GM23248 (cell line): Measurements from ENCODE around the gene SH3GL3. TPM values are rescaled to one million over a fixed set of nuclear protein-coding genes. Genes with fewer than 3 reads are reported as not detected.

Experiments used
- DNase-seq: peaks from one replicate; pipeline ENCODE4 v3.0.0-alpha.2; 2015
- H2AFZ ChIP-seq: fragments of 200-600 bp; sonication (generic); 2 replicates; pipeline ENCODE4 v1.6.1; 2016; ENCODE audit warnings: antibody characterized with exemption
- H3F3A ChIP-seq: fragments of 200-600 bp; sonication (generic); 2 replicates; pipeline ENCODE4 v1.6.1; 2016; ENCODE audit warnings: mild to moderate bottlenecking, antibody characterized with exemption, mixed run types; ENCODE audit not compliant: insufficient read depth
- H3K27ac ChIP-seq: fragments of 200-600 bp; sonication (generic); 2 replicates; pipeline ENCODE4 v1.5.1; 2016; ENCODE audit warnings: mild to moderate bottlenecking
- H3K27me3 ChIP-seq: fragments of 200-600 bp; sonication (generic); replicated peaks from 2 replicates; pipeline ENCODE4 v1.6.1; 2016; ENCODE audit warnings: mild to moderate bottlenecking; ENCODE audit not compliant: insufficient read depth
- H3K36me3 ChIP-seq: fragments of 200-600 bp; sonication (generic); 2 replicates; pipeline ENCODE4 v1.6.1; 2016; ENCODE audit warnings: low read depth, mild to moderate bottlenecking
- H3K4me1 ChIP-seq: fragments of 200-600 bp; sonication (generic); 2 replicates; pipeline ENCODE4 v1.6.1; 2016; ENCODE audit warnings: mild to moderate bottlenecking; ENCODE audit not compliant: insufficient read depth
- H3K4me2 ChIP-seq: fragments of 200-600 bp; sonication (generic); one replicate; pipeline ENCODE4 v1.6.1; 2016; ENCODE audit warnings: mild to moderate bottlenecking; ENCODE audit not compliant: unreplicated experiment
- H3K4me3 ChIP-seq: fragments of 200-600 bp; sonication (generic); 2 replicates; pipeline ENCODE4 v1.5.1; 2016; ENCODE audit warnings: mild to moderate bottlenecking
- H3K79me2 ChIP-seq: fragments of 200-600 bp; sonication (generic); 2 replicates; pipeline ENCODE4 v1.6.1; 2016; ENCODE audit warnings: mild to moderate bottlenecking; ENCODE audit not compliant: insufficient read depth
- H3K9ac ChIP-seq: fragments of 200-600 bp; sonication (generic); 2 replicates; pipeline ENCODE4 v1.6.1; 2016; ENCODE audit warnings: mild to moderate bottlenecking
- H3K9me2 ChIP-seq: fragments of 200-600 bp; sonication (generic); 2 replicates; pipeline ENCODE4 v1.6.1; 2016; ENCODE audit warnings: mixed run types, mild to moderate bottlenecking, moderate library complexity; ENCODE audit not compliant: insufficient read depth
- H3K9me3 ChIP-seq: fragments of 200-600 bp; sonication (generic); one replicate; pipeline ENCODE4 v1.6.1; 2017; ENCODE audit warnings: low read depth
- H4K20me1 ChIP-seq: fragments of 200-600 bp; sonication (generic); 2 replicates; pipeline ENCODE4 v1.6.0; 2016; ENCODE audit not compliant: insufficient read depth
- EZH2 ChIP-seq: fragments of 200-600 bp; sonication (generic); IDR thresholded peaks from 2 replicates; pipeline ENCODE4 v1.6.1; 2018; ENCODE audit warnings: antibody characterized with exemption, mild to moderate bottlenecking; ENCODE audit not compliant: insufficient read depth, poor library complexity, severe bottlenecking
- EZH2phosphoT487 ChIP-seq: fragments of 200-600 bp; sonication (generic); IDR thresholded peaks from 2 replicates; pipeline ENCODE4 v1.6.1; 2018; ENCODE audit warnings: antibody characterized with exemption, moderate library complexity, mild to moderate bottlenecking, low read depth; ENCODE audit not compliant: insufficient read depth
- WGBS, 2 experiments: methylation state at CpG; one replicate each; pipeline ENCODE4 v1.1.6; 2015 to 2017; ENCODE audit warnings: low lambda C conversion rate in 2 of 2, low coverage in 1 of 2; ENCODE audit errors: missing lambda C conversion rate in 2 of 2; 5-methylcytosine and 5-hydroxymethylcytosine counted together
- in situ Hi-C: fragments of 300-500 bp; cut with MboI; formaldehyde crosslinking; loops from 2 replicates; pipeline ENCODE4 v1.15.0; 2020
- polyA plus RNA-seq: library from polyadenylated mRNA; unstranded; fragments of >200 nt; fragmentation: Nextera tagmentation; extraction: Ambion mirVana; gene quantifications from 2 replicates; pipeline ENCODE4 v1.2.1, GENCODE V29; 2016
- total RNA-seq: library from RNA; depleted of rRNA; stranded (reverse); fragments of >200 nt; shearing (Covaris generic); gene quantifications from 2 replicates; pipeline ENCODE4 v1.2.3, GENCODE V29; 2014

SH3GL3 gene
- total and polyA plus RNA-seq, 2 experiments from 2014 or later, result 0.28 TPM; not detected in 1

- Histone ChIP-seq H3K27ac (no peak overlapping the region), H3K4me1 (no peaks in the 10 kb centered on the region), H3K4me3 (no peak overlapping the region), H3K9me3 (no peaks in the 10 kb centered on the region), H3K79me2 (no peaks in the 10 kb centered on the region), H3K4me2 (no peak overlapping the region), H3K36me3 (no peaks in the 10 kb centered on the region), H2AFZ (no peak overlapping the region), H3K9me2 (no peaks in the 10 kb centered on the region), H3K27me3 (0 out of 2 replicates have a peak, but pooled peaks cover 3% of the 10 kb centered on the region), H3K9ac (no peak overlapping the region), H3F3A (no peaks in the 10 kb centered on the region), H4K20me1 (no peaks in the 10 kb centered on the region)
- no peak for DNase-seq
- TF ChIP-seq EZH2 (no peak), EZH2phosphoT487 (no peak)
- in situ Hi-C loops, result no loop called here
- 15 to 17% methylated on average over 2 of the region's 2 CpGs for WGBS, 2 experiments
Observed at GRCh38 chr15:83537606-83538005, 90.5 kb downstream of the SH3GL3 start.

GRCh38 chr15:83538682-83539081 is 91.5 kb downstream of the SH3GL3 start:
- H2AFZ ChIP-seq, result no peak overlapping the region
- H3K9me3 ChIP-seq, result no peaks in the 10 kb centered on the region
- H3K9ac ChIP-seq, result no peak overlapping the region
- DNase-seq, result no peak
- H4K20me1 ChIP-seq, result no peaks in the 10 kb centered on the region
- no peaks in the 10 kb centered on the region for H3F3A ChIP-seq
- H3K4me2 ChIP-seq, result no peak overlapping the region
- H3K4me1 ChIP-seq, result no peaks in the 10 kb centered on the region
- no peaks in the 10 kb centered on the region for H3K79me2 ChIP-seq
- TF ChIP-seq EZH2phosphoT487 (no peak), EZH2 (no peak)
- H3K27me3 ChIP-seq, result 0 out of 2 replicates have a peak, but pooled peaks cover 3% of the 10 kb centered on the region
- H3K27ac ChIP-seq, result no peak overlapping the region
- H3K4me3 ChIP-seq, result no peak overlapping the region
- no peaks in the 10 kb centered on the region for H3K36me3 ChIP-seq
- H3K9me2 ChIP-seq, result no peaks in the 10 kb centered on the region
- in situ Hi-C loops, result no loop called here

- Histone ChIP-seq H3K4me1 (no peaks in the 10 kb centered on the region), H3K4me2 (no peak overlapping the region), H3K9ac (no peak overlapping the region), H4K20me1 (no peaks in the 10 kb centered on the region), H2AFZ (no peak overlapping the region), H3K4me3 (no peak overlapping the region), H3F3A (no peaks in the 10 kb centered on the region), H3K27ac (no peak overlapping the region), H3K9me3 (no peaks in the 10 kb centered on the region), H3K79me2 (no peaks in the 10 kb centered on the region), H3K27me3 (peaks cover 5% of the 10 kb centered on the region; the same call in 1 of the 2 replicates), H3K36me3 (no peaks in the 10 kb centered on the region), H3K9me2 (no peaks in the 10 kb centered on the region)
- no peak for DNase-seq
- 50 to 73% methylated on average over 1 of the region's 1 CpG for WGBS, 2 experiments
- TF ChIP-seq EZH2, result no peak
- no peak for TF ChIP-seq EZH2phosphoT487
- in situ Hi-C loops, result no loop called here
Observed at GRCh38 chr15:83545804-83546511, 98.8 kb downstream of the SH3GL3 start.

- no peak overlapping the region for H3K27ac ChIP-seq
- no peak overlapping the region for H3K4me3 ChIP-seq
- H3K36me3 ChIP-seq, result no peaks in the 10 kb centered on the region
- in situ Hi-C loops, result no loop called here
- DNase-seq, result no peak
- H3K9ac ChIP-seq, result no peak overlapping the region
- no peaks in the 10 kb centered on the region for H4K20me1 ChIP-seq
- H3K9me2 ChIP-seq, result no peaks in the 10 kb centered on the region
- no peak overlapping the region for H3K4me2 ChIP-seq
- no peaks in the 10 kb centered on the region for H3F3A ChIP-seq
- peaks cover 5% of the 10 kb centered on the region; the same call in 1 of the 2 replicates for H3K27me3 ChIP-seq
- no peak for TF ChIP-seq EZH2phosphoT487
- TF ChIP-seq EZH2, result no peak
- H3K79me2 ChIP-seq, result no peaks in the 10 kb centered on the region
- no peak overlapping the region for H2AFZ ChIP-seq
- no peaks in the 10 kb centered on the region for H3K9me3 ChIP-seq
- no peaks in the 10 kb centered on the region for H3K4me1 ChIP-seq
Observed at GRCh38 chr15:83546512-83546888, 99.4 kb downstream of the SH3GL3 start.

- no peaks in the 10 kb centered on the region for H4K20me1 ChIP-seq
- H3K27me3 ChIP-seq, result peaks cover 5% of the 10 kb centered on the region; the same call in 1 of the 2 replicates
- H3K4me2 ChIP-seq, result no peak overlapping the region
- H3K36me3 ChIP-seq, result no peaks in the 10 kb centered on the region
- in situ Hi-C loops, result no loop called here
- no peak overlapping the region for H3K27ac ChIP-seq
- no peak overlapping the region for H2AFZ ChIP-seq
- DNase-seq, result no peak
- no peak for TF ChIP-seq EZH2phosphoT487
- H3K9me2 ChIP-seq, result no peaks in the 10 kb centered on the region
- WGBS, 2 experiments, result 59 to 62% methylated on average over 4 of the region's 4 CpGs
- no peaks in the 10 kb centered on the region for H3K79me2 ChIP-seq
- H3K9me3 ChIP-seq, result no peaks in the 10 kb centered on the region
- H3K9ac ChIP-seq, result no peak overlapping the region
- H3K4me3 ChIP-seq, result no peak overlapping the region
- H3K4me1 ChIP-seq, result no peaks in the 10 kb centered on the region
- no peaks in the 10 kb centered on the region for H3F3A ChIP-seq
Observed at GRCh38 chr15:83547168-83547567, 100.0 kb downstream of the SH3GL3 start.
